Keratinocyte (primary cell): Measurements from ENCODE around the gene FAM185A. TPM values are rescaled to one million over a fixed set of nuclear protein-coding genes. Genes with fewer than 3 reads are reported as not detected.
A peak's percentile ranks its signal among the peaks of the same experiment; 100 is the strongest.
"Not testable (repeated sequence)": the region's sequence is repeated elsewhere in the genome, so short reads cannot be mapped to it uniquely, and the experiment has no call there.

Experiments
- DNase-seq: peaks from one replicate; pipeline ENCODE4 v3.0.0-alpha.2; 2011; ENCODE audit warnings: low read depth, missing footprints, low spot score
- FAIRE-seq: peaks from 2 replicates; lab custom pipeline; 2011; peaks lifted over from hg19 to GRCh38; lab: Jason Lieb, UNC
- H2AFZ ChIP-seq: 2 replicates; pipeline ENCODE4 v1.6.0; 2012; ENCODE audit warnings: low read length, control low read depth, inconsistent platforms; ENCODE audit not compliant: control insufficient read depth
- H3K27ac ChIP-seq: 2 replicates; pipeline ENCODE4 v1.5.1; 2011; ENCODE audit warnings: low read length; ENCODE audit not compliant: control insufficient read depth, insufficient read depth
- H3K27me3 ChIP-seq: 3 replicates; pipeline ENCODE4 v1.6.0; 2011; ENCODE audit warnings: low read length; ENCODE audit not compliant: control insufficient read depth, insufficient read depth; ENCODE audit errors: extremely low read depth
- H3K36me3 ChIP-seq, 2 experiments: 2 replicates in 1 of 2; 3 replicates in 1 of 2; pipeline ENCODE4 v1.5.1; 2011; ENCODE audit warnings: low read length in 2 of 2, mild to moderate bottlenecking in 1 of 2; ENCODE audit not compliant: control insufficient read depth in 2 of 2, insufficient read depth in 2 of 2; ENCODE audit errors: extremely low read depth in 1 of 2
- H3K4me1 ChIP-seq: 3 replicates; pipeline ENCODE4 v1.5.1; 2011; ENCODE audit warnings: low read length; ENCODE audit not compliant: control insufficient read depth, insufficient read depth; ENCODE audit errors: extremely low read depth
- H3K4me2 ChIP-seq: 3 replicates; pipeline ENCODE4 v1.6.0; 2011; ENCODE audit warnings: low read depth, low read length; ENCODE audit not compliant: control insufficient read depth, insufficient read depth; ENCODE audit errors: extremely low read depth
- H3K4me3 ChIP-seq, 3 experiments: fragments of 200-600 bp in 1 of 3; sonication (generic) in 1 of 3; 2 replicates in 2 of 3; 3 replicates in 1 of 3; pipeline ENCODE4 v1.5.1; 2011 to 2016; ENCODE audit warnings: low read length in 3 of 3, mild to moderate bottlenecking in 3 of 3, control low read depth in 2 of 3, inconsistent platforms in 1 of 3, low read depth in 1 of 3, mixed read lengths in 1 of 3, mixed run types in 1 of 3, moderate library complexity in 1 of 3; ENCODE audit not compliant: control insufficient read depth in 2 of 3, insufficient read depth in 2 of 3; ENCODE audit errors: extremely low read depth in 1 of 3
- H3K79me2 ChIP-seq: 2 replicates; pipeline ENCODE4 v1.6.0; 2012; ENCODE audit warnings: low read length; ENCODE audit not compliant: control insufficient read depth, insufficient read depth
- H3K9ac ChIP-seq: 3 replicates; pipeline ENCODE4 v1.6.0; 2011; ENCODE audit warnings: low read length; ENCODE audit not compliant: control insufficient read depth, insufficient read depth; ENCODE audit errors: extremely low read depth
- H3K9me1 ChIP-seq: 3 replicates; pipeline ENCODE4 v1.6.0; 2011; ENCODE audit warnings: low read length; ENCODE audit not compliant: control insufficient read depth, insufficient read depth; ENCODE audit errors: extremely low read depth
- H3K9me3 ChIP-seq: 2 replicates; pipeline ENCODE4 v1.5.1; 2012; ENCODE audit warnings: low read depth, low read length; ENCODE audit not compliant: control insufficient read depth
- H4K20me1 ChIP-seq: 3 replicates; pipeline ENCODE4 v1.6.0; 2011; ENCODE audit warnings: low read length; ENCODE audit not compliant: control insufficient read depth, insufficient read depth; ENCODE audit errors: extremely low read depth
- CTCF ChIP-seq, 3 experiments: IDR thresholded peaks in 1 of 3; conservative IDR thresholded peaks in 1 of 3; optimal IDR thresholded peaks in 1 of 3; 2 replicates in 2 of 3; 3 replicates in 1 of 3; pipeline versions ENCODE3 to v1.5.1; 2011; ENCODE audit warnings: low read length in 3 of 3, mild to moderate bottlenecking in 3 of 3, moderate library complexity in 2 of 3, control low read depth in 1 of 3, inconsistent platforms in 1 of 3; ENCODE audit not compliant: insufficient read depth in 2 of 3; ENCODE audit errors: extremely low read depth in 1 of 3
- dilution Hi-C: fragments of 300-500 bp; cut with MboI; formaldehyde crosslinking; loops from one replicate; pipeline ENCODE4 v1.7.0; 2020; ENCODE audit warnings: low sequenced_read_pairs; ENCODE audit not compliant: extremely low pct_ligation_motif_present
- polyA plus RNA-seq, 5 experiments: library from polyadenylated mRNA; depleted of rRNA in 3 of 5; stranded (reverse) in 3 of 5; stranded (forward) in 1 of 5; unstranded in 1 of 5; fragments of >200 nt; gene quantifications; 1 replicate in 1 of 5; 2 replicates in 3 of 5; 3 replicates in 1 of 5; pipeline versions ENCODE4 v1.2.1 to v1.2.3, GENCODE V29; 2011 to 2012; ENCODE audit warnings: missing spikeins in 2 of 5, low read depth in 1 of 5, low replicate concordance in 1 of 5

Gene FAM185A
- polyA plus RNA-seq, 1 donor (not counting 4 experiments of a cell fraction or from before 2014, with no cell fraction given), result 7.3 TPM

DNA sequence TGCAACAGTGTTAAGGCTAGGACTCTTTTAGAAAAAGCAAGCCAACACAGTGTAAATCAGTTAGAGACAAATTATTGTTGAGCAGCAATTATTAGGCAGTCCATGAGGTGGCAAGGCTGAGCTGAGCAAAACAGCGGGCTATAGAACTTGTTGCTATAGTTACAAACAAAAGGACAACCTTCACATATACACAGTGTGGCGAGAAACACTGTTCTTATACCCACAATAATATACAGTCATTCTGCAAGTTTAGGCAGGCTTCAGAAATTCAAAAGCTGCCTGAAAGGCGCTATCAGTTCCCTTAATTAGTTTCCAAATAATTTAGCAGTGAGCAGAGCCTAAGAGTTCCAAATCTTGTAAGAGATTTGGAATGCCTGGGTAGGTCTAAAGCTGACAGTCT is 33.1 kb upstream of the FAM185A start:
- H3K4me2 ChIP-seq, dilution Hi-C loops, H3K9me3 ChIP-seq, H3K9ac ChIP-seq, H3K4me3 ChIP-seq, DNase-seq, H2AFZ ChIP-seq, H3K9me1 ChIP-seq, H3K79me2 ChIP-seq, H3K27me3 ChIP-seq, H4K20me1 ChIP-seq, H3K36me3 ChIP-seq: not testable (repeated sequence)
- H3K4me1 ChIP-seq, result peaks cover 11% of the 10 kb centered on the region
- FAIRE-seq, result peak; percentile 63
- H3K27ac ChIP-seq, result peak overlapping the region; percentile 89
- peak in 1 of 3 experiments; percentile 8 for TF ChIP-seq CTCF (optimal IDR thresholded peaks at IDR 0.05 in 1 of 3, IDR thresholded peaks at IDR 0.05 in 1 of 3, conservative IDR thresholded peaks at IDR 0.05 in 1 of 3; ENCODE audit: extremely low read depth in 1 of 3, insufficient read depth in 2 of 3, low read length in 3 of 3)

GRCh38 chr7:102718491-102718890 is 30.3 kb upstream of the FAM185A start:
- H3K9me1 ChIP-seq, H3K4me3 ChIP-seq, H3K79me2 ChIP-seq, H3K36me3 ChIP-seq, H3K4me2 ChIP-seq, DNase-seq, H3K9me3 ChIP-seq, FAIRE-seq, dilution Hi-C loops, H2AFZ ChIP-seq, H3K27me3 ChIP-seq, H3K4me1 ChIP-seq, H3K27ac ChIP-seq, H4K20me1 ChIP-seq, H3K9ac ChIP-seq: not testable (repeated sequence)

DNA sequence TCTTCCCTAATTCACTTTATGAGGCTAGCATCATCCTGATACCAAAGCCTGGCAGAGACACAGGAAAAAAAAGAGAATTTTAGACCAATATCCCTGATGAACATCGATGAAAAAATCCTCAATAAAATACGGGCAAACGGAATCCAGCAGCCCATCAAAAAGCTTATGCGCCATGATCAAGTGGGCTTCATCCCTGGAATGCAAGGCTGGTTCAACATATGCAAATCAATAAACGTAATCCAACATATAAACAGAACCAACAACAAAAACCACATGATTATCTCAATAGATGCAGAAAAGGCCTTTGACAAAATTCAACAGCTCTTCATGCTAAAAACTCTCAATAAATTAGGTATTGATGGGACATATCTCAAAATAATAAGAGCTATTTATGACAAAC is 22.6 kb upstream of the FAM185A start:
- H3K36me3 ChIP-seq, H3K9me3 ChIP-seq, H3K27ac ChIP-seq, DNase-seq, FAIRE-seq, H2AFZ ChIP-seq, H3K27me3 ChIP-seq, H3K4me1 ChIP-seq, H3K79me2 ChIP-seq, dilution Hi-C loops, H4K20me1 ChIP-seq, H3K9me1 ChIP-seq, H3K4me2 ChIP-seq, H3K9ac ChIP-seq, H3K4me3 ChIP-seq: not testable (repeated sequence)

DNA sequence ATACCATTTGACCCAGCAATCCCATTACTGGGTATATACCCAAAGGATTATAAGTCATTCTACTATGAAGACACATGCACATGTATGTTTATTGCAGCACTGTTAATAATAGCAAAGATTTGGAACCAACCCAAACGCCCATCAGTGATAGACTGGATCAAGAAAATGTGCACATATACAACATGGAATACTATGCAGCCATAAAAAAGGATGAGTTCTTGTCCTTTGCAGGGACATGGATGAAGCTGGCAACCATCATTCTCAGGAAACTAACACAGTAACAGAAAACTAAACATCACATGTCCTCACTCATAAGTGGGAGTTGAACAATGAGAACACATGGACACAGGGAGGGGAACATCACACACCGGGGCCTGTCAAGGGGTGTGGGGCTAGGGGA is 19.1 kb upstream of the FAM185A start:
- H3K4me2 ChIP-seq, H2AFZ ChIP-seq, H3K27ac ChIP-seq, H3K4me3 ChIP-seq, H3K27me3 ChIP-seq, H3K36me3 ChIP-seq, H3K9me1 ChIP-seq, DNase-seq, H4K20me1 ChIP-seq, dilution Hi-C loops, H3K4me1 ChIP-seq, H3K9me3 ChIP-seq, H3K9ac ChIP-seq, FAIRE-seq, H3K79me2 ChIP-seq: not testable (repeated sequence)
